GM12865 (cell line): Measurements from ENCODE around the gene TBC1D2B.

Experiments used
- DNase-seq: peaks from one replicate; pipeline ENCODE4 v3.0.0; 2010; ENCODE audit warnings: low read depth
- H3K4me3 ChIP-seq: 2 replicates; pipeline ENCODE4 v1.5.1; 2011; ENCODE audit warnings: mild to moderate bottlenecking, low read depth, low read length, control low read depth
- TF ChIP-seq, protein P1 (sequence below): IDR thresholded peaks from 2 replicates; pipeline ENCODE4 v1.5.1; 2011; ENCODE audit warnings: low read length, control low read depth, low read depth, inconsistent platforms; ENCODE audit not compliant: insufficient read depth; ENCODE audit errors: missing control alignments

TBC1D2B gene

GRCh38 chr15:78004222-78004727 lies 73.2 kb downstream of the TBC1D2B start:
- peak; percentile 80 for DNase-seq
- no peak overlapping the region for H3K4me3 ChIP-seq
- TF ChIP-seq, protein P1, sequence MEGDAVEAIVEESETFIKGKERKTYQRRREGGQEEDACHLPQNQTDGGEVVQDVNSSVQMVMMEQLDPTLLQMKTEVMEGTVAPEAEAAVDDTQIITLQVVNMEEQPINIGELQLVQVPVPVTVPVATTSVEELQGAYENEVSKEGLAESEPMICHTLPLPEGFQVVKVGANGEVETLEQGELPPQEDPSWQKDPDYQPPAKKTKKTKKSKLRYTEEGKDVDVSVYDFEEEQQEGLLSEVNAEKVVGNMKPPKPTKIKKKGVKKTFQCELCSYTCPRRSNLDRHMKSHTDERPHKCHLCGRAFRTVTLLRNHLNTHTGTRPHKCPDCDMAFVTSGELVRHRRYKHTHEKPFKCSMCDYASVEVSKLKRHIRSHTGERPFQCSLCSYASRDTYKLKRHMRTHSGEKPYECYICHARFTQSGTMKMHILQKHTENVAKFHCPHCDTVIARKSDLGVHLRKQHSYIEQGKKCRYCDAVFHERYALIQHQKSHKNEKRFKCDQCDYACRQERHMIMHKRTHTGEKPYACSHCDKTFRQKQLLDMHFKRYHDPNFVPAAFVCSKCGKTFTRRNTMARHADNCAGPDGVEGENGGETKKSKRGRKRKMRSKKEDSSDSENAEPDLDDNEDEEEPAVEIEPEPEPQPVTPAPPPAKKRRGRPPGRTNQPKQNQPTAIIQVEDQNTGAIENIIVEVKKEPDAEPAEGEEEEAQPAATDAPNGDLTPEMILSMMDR = no peak

GRCh38 chr15:78003539-78004008 lies 73.9 kb downstream of the TBC1D2B start:
- no peak for DNase-seq
- TF ChIP-seq, protein P1 = no peak
- H3K4me3 ChIP-seq = no peak overlapping the region

GRCh38 chr15:78002996-78003395 lies 74.5 kb downstream of the TBC1D2B start:
- no peak overlapping the region for H3K4me3 ChIP-seq
- TF ChIP-seq, protein P1 = no peak
- no peak for DNase-seq

DNA sequence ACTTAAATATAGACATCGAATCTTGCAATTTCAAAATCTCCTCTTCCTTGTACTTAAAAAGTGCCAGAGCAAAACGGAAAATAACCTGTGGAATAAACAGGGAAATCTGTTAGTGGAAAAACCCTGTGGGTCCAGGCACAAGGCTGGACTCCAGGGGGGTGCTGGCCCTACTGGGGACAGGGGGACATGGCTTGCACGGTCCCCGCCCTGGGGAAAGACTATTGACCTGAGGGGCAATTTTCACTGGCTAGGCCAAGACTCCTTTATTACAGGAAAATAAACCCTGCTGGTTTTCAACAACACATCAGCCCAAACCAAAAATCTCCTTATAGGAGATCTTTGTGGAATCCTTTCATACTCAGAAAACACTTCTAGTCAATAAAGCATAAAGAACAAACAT lies 75.9 kb downstream of the TBC1D2B start:
- H3K4me3 ChIP-seq = no peak overlapping the region
- DNase-seq = no peak
- TF ChIP-seq, protein P1 = no peak

DNA sequence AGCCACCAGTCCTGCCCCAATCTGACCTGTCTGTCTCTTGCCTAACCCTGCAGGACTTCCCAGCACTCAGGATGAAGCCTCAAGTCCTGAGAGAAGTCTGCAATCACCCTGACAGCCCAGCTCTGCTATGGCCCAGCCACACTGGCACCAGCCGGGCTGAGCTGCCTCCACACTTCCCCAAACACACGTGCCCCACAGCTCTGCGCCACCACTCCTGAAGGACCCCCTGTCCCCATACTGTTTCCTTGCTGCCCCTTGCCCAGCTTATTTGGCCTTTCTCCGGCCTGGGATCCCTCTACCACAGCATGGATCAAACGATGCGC lies 76.6 kb downstream of the TBC1D2B start:
- H3K4me3 ChIP-seq = no peak overlapping the region
- DNase-seq = no peak
- TF ChIP-seq, protein P1 = no peak

GRCh38 chr15:78000091-78000926 lies 77.2 kb downstream of the TBC1D2B start:
- H3K4me3 ChIP-seq = no peak overlapping the region
- DNase-seq = peak; percentile 89
- TF ChIP-seq, protein P1 = peak; percentile 77
